ENCODE results near the gene RBM45. TPM values are rescaled to one million over a fixed set of nuclear protein-coding genes. Genes with fewer than 3 reads are reported as not detected.

The RBM45 gene
- total RNA-seq, 4 donors from 2014 or later, result 1.6 to 13.2 (median 8.4) TPM

- no peak overlapping the region for H3K4me3 ChIP-seq
- no peak for DNase-seq
- intact Hi-C loops (cut with DNase I), result no loop called here
- 88 to 94% methylated on average over 5 of the region's 5 CpGs for WGBS, 2 donors
- H3K4me1 ChIP-seq, result no peaks in the 10 kb centered on the region
- H3K27ac ChIP-seq, result no peak overlapping the region
- peaks cover 0 to 62% (median 7%) of the 10 kb centered on the region in 3 donors for H3K36me3 ChIP-seq
- no peaks in the 10 kb centered on the region for H3K27me3 ChIP-seq
- no peaks in the 10 kb centered on the region for H3K9me3 ChIP-seq
- TF ChIP-seq POLR2A (IDR thresholded peaks at IDR 0.05), result no peak
- TF ChIP-seq CTCF (IDR thresholded peaks at IDR 0.05), result no peak
These were observed 16.8 kb downstream of the RBM45 start for GRCh38 chr2:178128836-178129630.

DNA sequence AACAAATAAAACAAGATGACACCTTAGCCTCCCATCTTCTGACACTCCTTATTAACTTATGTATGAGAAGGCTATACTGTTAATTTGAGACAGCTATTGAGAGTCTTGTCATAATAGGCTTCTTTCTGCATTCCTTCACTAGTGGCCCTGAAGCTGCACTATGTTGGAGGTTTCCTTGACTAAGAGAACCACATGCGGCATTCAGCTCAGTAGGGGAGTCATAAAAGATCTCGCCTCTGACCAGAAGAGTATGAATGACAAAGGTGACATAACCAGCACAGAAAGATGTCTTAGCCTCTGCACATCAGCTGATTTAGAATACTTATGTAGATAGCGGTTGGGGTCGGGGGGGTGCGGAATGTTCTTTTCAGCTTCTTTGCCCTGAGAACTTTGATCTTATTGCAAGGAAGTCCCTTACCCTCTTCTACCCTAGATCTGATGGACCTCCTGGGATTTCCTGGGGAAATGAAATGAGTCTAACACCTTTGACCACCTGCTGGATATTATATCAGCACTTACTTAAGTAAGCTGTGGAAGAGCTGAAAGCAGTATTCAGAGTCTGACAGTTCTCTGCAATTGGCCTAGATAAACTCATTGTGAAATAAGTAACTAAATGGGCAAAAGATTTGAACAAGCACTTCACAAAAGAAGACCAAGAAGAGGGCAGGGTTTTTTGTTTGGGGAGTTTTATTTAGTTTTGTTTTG, 24.2 kb downstream of the RBM45 start:
- H3K27ac ChIP-seq, result no peak overlapping the region
- H3K4me3 ChIP-seq, result no peak overlapping the region
- DNase-seq, result no peak
- no peaks in the 10 kb centered on the region for H3K9me3 ChIP-seq
- TF ChIP-seq CTCF (IDR thresholded peaks at IDR 0.05), result no peak
- TF ChIP-seq POLR2A (IDR thresholded peaks at IDR 0.05), result no peak
- H3K36me3 ChIP-seq, result peaks cover 0 to 13% (median 0%) of the 10 kb centered on the region in 3 donors
- intact Hi-C loops (cut with DNase I), result loop anchor here (10.0 kb wide), 1 partner anchor 148 kb away; no protein-coding TSS in a partner anchor
- WGBS, 2 donors, result 93 to 95% methylated on average over 5 of the region's 5 CpGs
- H3K27me3 ChIP-seq, result no peaks in the 10 kb centered on the region
- H3K4me1 ChIP-seq, result no peaks in the 10 kb centered on the region

GRCh38 chr2:178142274-178143065, 30.2 kb downstream of the RBM45 start:
- no peak for DNase-seq
- H3K4me3 ChIP-seq, result no peak overlapping the region
- peaks cover 0 to 11% (median 0%) of the 10 kb centered on the region in 3 donors for H3K4me1 ChIP-seq
- TF ChIP-seq POLR2A (IDR thresholded peaks at IDR 0.05), result no peak
- no peak for TF ChIP-seq CTCF (IDR thresholded peaks at IDR 0.05)
- 55 to 56% methylated on average over 5 of the region's 5 CpGs for WGBS, 2 donors
- peaks cover 0 to 5% (median 0%) of the 10 kb centered on the region in 4 donors for H3K27me3 ChIP-seq
- intact Hi-C loops (cut with DNase I), result no loop called here
- H3K9me3 ChIP-seq, result no peaks in the 10 kb centered on the region
- H3K27ac ChIP-seq, result no peak overlapping the region
- H3K36me3 ChIP-seq, result no peaks in the 10 kb centered on the region

GRCh38 chr2:178143481-178143880, 31.2 kb downstream of the RBM45 start:
- Histone ChIP-seq H3K4me1 (peaks cover 0 to 11% (median 0%) of the 10 kb centered on the region in 3 donors), H3K27me3 (peaks cover 0 to 7% (median 0%) of the 10 kb centered on the region in 4 donors), H3K9me3 (no peaks in the 10 kb centered on the region), H3K36me3 (no peaks in the 10 kb centered on the region), H3K27ac (no peak overlapping the region), H3K4me3 (no peak overlapping the region)
- no peak for DNase-seq
- intact Hi-C loops (cut with DNase I), result no loop called here
- no peak for TF ChIP-seq CTCF (IDR thresholded peaks at IDR 0.05)
- no peak for TF ChIP-seq POLR2A (IDR thresholded peaks at IDR 0.05)

All from esophagus squamous epithelium (tissue), 5 donors.